Neuronal stem cell (in vitro differentiated cells): ENCODE results near the gene NRSN2.

Source experiments
- DNase-seq: peaks from one replicate; pipeline ENCODE4 v3.0.0-alpha.2; 2013; ENCODE audit warnings: low spot score
- H2AFZ ChIP-seq: one replicate; pipeline ENCODE4 v1.6.1; 2013; ENCODE audit warnings: mild to moderate bottlenecking, low read length, inconsistent platforms
- H2AK5ac ChIP-seq: 2 replicates; pipeline ENCODE4 v1.6.1; 2013; ENCODE audit warnings: low read depth, mild to moderate bottlenecking, inconsistent platforms, low read length, moderate library complexity, mixed read lengths
- H2BK120ac ChIP-seq: 2 replicates; pipeline ENCODE4 v1.6.1; 2013; ENCODE audit warnings: low read depth, mild to moderate bottlenecking, inconsistent platforms, low read length, moderate library complexity, mixed read lengths
- H2BK12ac ChIP-seq: one replicate; pipeline ENCODE4 v1.6.1; 2013; ENCODE audit warnings: low read length, inconsistent platforms
- H2BK15ac ChIP-seq: 2 replicates; pipeline ENCODE4 v1.6.1; 2013; ENCODE audit warnings: mild to moderate bottlenecking, low read length, inconsistent platforms, mixed read lengths
- H2BK5ac ChIP-seq: one replicate; pipeline ENCODE4 v1.6.1; 2013; ENCODE audit warnings: inconsistent platforms, mild to moderate bottlenecking, low read length, moderate library complexity
- H3K14ac ChIP-seq: one replicate; pipeline ENCODE4 v1.6.1; 2013; ENCODE audit warnings: low read length, inconsistent platforms
- H3K18ac ChIP-seq: 2 replicates; pipeline ENCODE4 v1.6.1; 2013; ENCODE audit warnings: low read length, inconsistent platforms
- H3K23ac ChIP-seq: 2 replicates; pipeline ENCODE4 v1.6.1; 2013; ENCODE audit warnings: low read depth, mild to moderate bottlenecking, mixed read lengths, low read length, inconsistent platforms; ENCODE audit not compliant: poor library complexity
- H3K27ac ChIP-seq: replicated peaks from 3 replicates; pipeline ENCODE4 v1.5.1; 2013; ENCODE audit warnings: low read length, inconsistent platforms
- H3K27me3 ChIP-seq, 3 experiments: 2 replicates each; pipeline ENCODE4 v1.6.1; 2013; ENCODE audit warnings: low read length in 3 of 3, mild to moderate bottlenecking in 2 of 3, inconsistent platforms in 1 of 3, low read depth in 1 of 3, mixed read lengths in 1 of 3, moderate library complexity in 1 of 3; ENCODE audit not compliant: control insufficient read depth in 3 of 3, insufficient read depth in 3 of 3
- H3K36me3 ChIP-seq, 2 donors: replicated peaks in 1 of 2; 2 replicates each; pipeline ENCODE4 v1.6.1; 2013; ENCODE audit warnings: low read length in 2 of 2; ENCODE audit not compliant: control insufficient read depth in 2 of 2, insufficient read depth in 2 of 2
- H3K4ac ChIP-seq: 2 replicates; pipeline ENCODE4 v1.6.1; 2013; ENCODE audit warnings: inconsistent platforms, mild to moderate bottlenecking, low read length, moderate library complexity
- H3K4me1 ChIP-seq, 2 donors: 1 replicate in 1 of 2; 2 replicates in 1 of 2; pipeline ENCODE4 v1.6.1; 2013; ENCODE audit warnings: low read length in 2 of 2, low read depth in 1 of 2; ENCODE audit not compliant: control insufficient read depth in 2 of 2, insufficient read depth in 1 of 2
- H3K4me2 ChIP-seq: one replicate; pipeline ENCODE4 v1.6.1; 2013; ENCODE audit warnings: mild to moderate bottlenecking, low read length, inconsistent platforms; ENCODE audit not compliant: insufficient read depth, poor library complexity, severe bottlenecking
- H3K4me3 ChIP-seq, 2 donors: 2 replicates each; pipeline ENCODE4 v1.5.1; 2013; ENCODE audit warnings: low read length in 2 of 2, mild to moderate bottlenecking in 2 of 2, inconsistent platforms in 1 of 2, moderate library complexity in 1 of 2
- H3K79me1 ChIP-seq: one replicate; pipeline ENCODE4 v1.6.1; 2013; ENCODE audit warnings: low read depth, mild to moderate bottlenecking, inconsistent platforms, low read length, moderate library complexity
- H3K9ac ChIP-seq: one replicate; pipeline ENCODE4 v1.6.1; 2013; ENCODE audit warnings: mild to moderate bottlenecking, low read depth, low read length, inconsistent platforms; ENCODE audit not compliant: poor library complexity
- H3K9me3 ChIP-seq, 2 donors: replicated peaks in 1 of 2; 2 replicates each; pipeline versions ENCODE3 to v1.6.1; 2013; ENCODE audit warnings: low read length in 2 of 2, mild to moderate bottlenecking in 2 of 2, inconsistent platforms in 1 of 2, low read depth in 1 of 2, mixed read lengths in 1 of 2, moderate library complexity in 1 of 2; ENCODE audit not compliant: control insufficient read depth in 2 of 2, insufficient read depth in 1 of 2
- H4K8ac ChIP-seq: one replicate; pipeline ENCODE4 v1.6.1; 2013; ENCODE audit warnings: low read depth, mild to moderate bottlenecking, inconsistent platforms, low read length, moderate library complexity
- H4K91ac ChIP-seq: one replicate; pipeline ENCODE4 v1.6.1; 2013; ENCODE audit warnings: low read length, low read depth, mild to moderate bottlenecking, inconsistent platforms; ENCODE audit not compliant: poor library complexity
- WGBS, 2 donors: extraction: QIAGEN DNeasy Blood & Tissue Kit; methylation state at CpG; one replicate each; pipeline ENCODE4 v1.1.7; 2013; ENCODE audit warnings: missing lambda C conversion rate in 2 of 2, mixed read lengths in 1 of 2; ENCODE audit not compliant: insufficient read length in 2 of 2, insufficient replicate concordance in 1 of 2; ENCODE audit errors: extremely low coverage in 2 of 2; 5-methylcytosine and 5-hydroxymethylcytosine counted together

The NRSN2 gene

DNA sequence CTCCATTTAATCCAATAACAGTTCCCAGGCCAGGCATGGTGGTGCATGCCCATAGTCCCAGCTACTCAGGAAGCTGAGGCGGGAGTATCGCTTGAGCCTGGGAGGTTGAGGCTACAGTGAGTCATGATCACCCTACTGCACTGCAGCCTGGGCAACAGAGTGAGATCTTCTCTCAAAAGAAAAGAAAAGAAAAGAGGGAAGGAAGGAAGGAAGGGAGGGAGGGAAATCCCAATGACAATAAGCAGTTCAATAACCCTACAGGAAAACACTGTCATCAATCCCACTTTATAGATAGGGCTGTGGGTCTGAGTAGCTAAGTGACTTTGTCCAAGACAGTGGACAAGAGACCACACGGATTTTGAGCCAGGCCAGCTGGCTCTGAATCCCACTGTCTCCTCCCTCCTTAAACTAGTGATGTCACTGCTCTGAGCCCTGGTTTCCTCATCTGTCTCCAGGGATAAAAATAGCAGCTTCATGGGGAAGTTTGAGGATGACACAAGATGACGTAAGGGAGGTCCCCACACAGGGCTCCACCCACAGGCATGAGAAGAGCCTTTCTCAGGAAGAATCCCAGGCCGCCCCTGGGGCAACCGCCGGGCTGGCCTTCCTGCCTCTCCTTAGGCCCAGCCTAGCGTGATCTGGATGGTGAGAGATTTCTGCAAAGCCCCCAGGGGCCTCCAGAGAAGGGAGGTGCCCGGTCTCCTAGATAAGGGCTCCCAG is 26.4 kb downstream of the NRSN2 start:
- H2BK12ac ChIP-seq = no peak overlapping the region
- no peak overlapping the region for H2BK120ac ChIP-seq
- no peak overlapping the region for H3K14ac ChIP-seq
- H3K79me1 ChIP-seq = no peaks in the 10 kb centered on the region
- peaks cover 0 to 7% (median 0%) of the 10 kb centered on the region in 3 experiments for H3K27me3 ChIP-seq
- no peak overlapping the region for H4K8ac ChIP-seq
- H3K27ac ChIP-seq = no peak overlapping the region
- H2BK5ac ChIP-seq = no peak overlapping the region
- no CpG with 5 or more reads among the region's 9 CpGs for WGBS, 2 donors
- no peak overlapping the region for H3K4ac ChIP-seq
- no peak for DNase-seq
- H2AFZ ChIP-seq = peak overlapping the region; percentile 44
- no peak overlapping the region for H3K9ac ChIP-seq
- no peak overlapping the region for H3K4me3 ChIP-seq
- no peak overlapping the region for H4K91ac ChIP-seq
- H2AK5ac ChIP-seq = no peak overlapping the region
- H3K4me2 ChIP-seq = no peak overlapping the region
- no peak overlapping the region for H2BK15ac ChIP-seq
- H3K9me3 ChIP-seq = no peaks in the 10 kb centered on the region
- no peaks in the 10 kb centered on the region for H3K36me3 ChIP-seq
- no peak overlapping the region for H3K23ac ChIP-seq
- no peak overlapping the region for H3K18ac ChIP-seq
- H3K4me1 ChIP-seq = peaks cover 2 to 4% of the 10 kb centered on the region in 2 donors

DNA sequence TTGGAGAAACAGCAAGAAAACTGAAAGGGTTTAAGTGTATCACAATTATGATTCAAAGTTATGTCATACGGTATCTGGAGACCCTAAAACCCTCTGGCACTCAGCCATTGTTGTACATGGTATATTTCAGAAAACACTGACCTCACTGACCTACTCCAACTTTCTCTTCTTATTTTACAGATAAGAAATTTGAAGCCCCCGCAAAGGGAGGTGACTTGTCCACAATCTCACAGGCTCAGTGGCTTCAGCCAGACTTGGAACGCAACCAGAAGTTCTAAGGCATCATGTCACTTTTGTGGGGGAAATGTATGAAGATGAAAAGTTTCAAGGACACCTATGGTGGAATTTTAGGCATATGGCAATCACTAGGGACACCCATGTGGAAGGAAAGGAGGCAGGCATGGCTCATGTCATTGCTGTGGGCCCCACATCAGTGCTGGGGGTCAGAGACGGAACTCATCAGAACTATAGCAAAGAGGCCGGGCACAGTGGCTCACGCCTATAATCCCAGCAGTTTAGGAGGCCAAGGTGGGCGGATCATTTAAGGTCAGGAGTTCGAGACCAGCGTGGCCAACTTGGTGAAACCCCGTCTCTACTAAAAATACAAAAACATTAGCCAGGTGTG is 28.5 kb downstream of the NRSN2 start:
- H3K4me1 ChIP-seq = peaks cover 2 to 4% of the 10 kb centered on the region in 2 donors
- H3K23ac ChIP-seq = no peak overlapping the region
- no peak overlapping the region for H2AK5ac ChIP-seq
- no peak overlapping the region for H2BK15ac ChIP-seq
- no peak overlapping the region for H3K14ac ChIP-seq
- DNase-seq = no peak
- no CpG with 5 or more reads among the region's 10 CpGs for WGBS, 2 donors
- H3K4me3 ChIP-seq = peak overlapping the region in 1 of 2 donors; percentile 28
- no peak overlapping the region for H3K4ac ChIP-seq
- no peak overlapping the region for H4K91ac ChIP-seq
- no peak overlapping the region for H2BK12ac ChIP-seq
- H3K18ac ChIP-seq = no peak overlapping the region
- no peaks in the 10 kb centered on the region for H3K9me3 ChIP-seq
- no peak overlapping the region for H3K4me2 ChIP-seq
- no peak overlapping the region for H3K27ac ChIP-seq
- H3K9ac ChIP-seq = no peak overlapping the region
- H2AFZ ChIP-seq = no peak overlapping the region
- H3K36me3 ChIP-seq = no peaks in the 10 kb centered on the region
- no peaks in the 10 kb centered on the region for H3K79me1 ChIP-seq
- H3K27me3 ChIP-seq = peaks cover 0 to 8% (median 0%) of the 10 kb centered on the region in 3 experiments
- H2BK5ac ChIP-seq = no peak overlapping the region
- H4K8ac ChIP-seq = no peak overlapping the region
- H2BK120ac ChIP-seq = no peak overlapping the region

DNA sequence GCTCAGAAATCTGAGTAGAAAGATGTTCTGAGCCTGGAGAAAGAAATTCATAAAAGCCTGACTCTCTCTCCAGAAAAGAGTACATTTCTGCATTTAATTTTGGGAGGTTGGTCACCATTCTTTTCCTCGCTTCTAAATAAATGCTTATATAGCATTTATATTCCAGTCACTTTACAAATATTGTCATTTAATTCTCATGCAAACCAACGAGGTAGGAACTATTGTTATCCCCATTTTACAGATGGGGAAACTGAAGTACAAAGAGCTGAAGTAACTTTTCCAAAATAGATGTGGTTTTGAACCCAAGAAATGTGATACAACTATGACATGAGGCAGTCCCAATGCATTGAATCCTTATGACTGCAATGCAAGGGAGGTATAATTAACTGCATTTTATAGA is 29.2 kb downstream of the NRSN2 start:
- H3K79me1 ChIP-seq = no peaks in the 10 kb centered on the region
- no peak overlapping the region for H3K27ac ChIP-seq
- no peak overlapping the region for H2BK5ac ChIP-seq
- no peak overlapping the region for H2BK15ac ChIP-seq
- no peak overlapping the region for H2AFZ ChIP-seq
- no peaks in the 10 kb centered on the region for H3K9me3 ChIP-seq
- no peak overlapping the region for H3K23ac ChIP-seq
- WGBS, 2 donors = no CpG with 5 or more reads among the region's 2 CpGs
- DNase-seq = no peak
- no peak overlapping the region for H3K18ac ChIP-seq
- no peak overlapping the region for H2BK12ac ChIP-seq
- no peak overlapping the region for H2AK5ac ChIP-seq
- no peak overlapping the region for H4K91ac ChIP-seq
- H3K9ac ChIP-seq = no peak overlapping the region
- no peak overlapping the region for H4K8ac ChIP-seq
- no peak overlapping the region for H2BK120ac ChIP-seq
- no peak overlapping the region for H3K4me3 ChIP-seq
- H3K14ac ChIP-seq = no peak overlapping the region
- H3K27me3 ChIP-seq = peaks cover 0 to 8% (median 2%) of the 10 kb centered on the region in 3 experiments
- H3K4me1 ChIP-seq = peaks cover 2 to 4% of the 10 kb centered on the region in 2 donors
- no peak overlapping the region for H3K4ac ChIP-seq
- H3K36me3 ChIP-seq = no peaks in the 10 kb centered on the region
- H3K4me2 ChIP-seq = no peak overlapping the region

GRCh38 chr20:376750-377149 is 29.8 kb downstream of the NRSN2 start:
- no peak overlapping the region for H2AFZ ChIP-seq
- no peak overlapping the region for H3K27ac ChIP-seq
- H3K27me3 ChIP-seq = peaks cover 2 to 9% (median 8%) of the 10 kb centered on the region in 3 experiments
- no peak overlapping the region for H3K14ac ChIP-seq
- H2BK12ac ChIP-seq = no peak overlapping the region
- no peaks in the 10 kb centered on the region for H3K9me3 ChIP-seq
- no peak overlapping the region for H3K18ac ChIP-seq
- H4K8ac ChIP-seq = no peak overlapping the region
- H3K36me3 ChIP-seq = no peaks in the 10 kb centered on the region
- DNase-seq = no peak
- no peak overlapping the region for H2BK5ac ChIP-seq
- no peak overlapping the region for H3K4ac ChIP-seq
- no peak overlapping the region for H3K23ac ChIP-seq
- no peak overlapping the region for H2BK15ac ChIP-seq
- peaks cover 0 to 4% of the 10 kb centered on the region in 2 donors for H3K4me1 ChIP-seq
- no peak overlapping the region for H3K4me3 ChIP-seq
- no peak overlapping the region for H2AK5ac ChIP-seq
- no CpG with 5 or more reads among the region's 2 CpGs for WGBS, 2 donors
- H3K9ac ChIP-seq = no peak overlapping the region
- H4K91ac ChIP-seq = no peak overlapping the region
- no peak overlapping the region for H3K4me2 ChIP-seq
- no peaks in the 10 kb centered on the region for H3K79me1 ChIP-seq
- H2BK120ac ChIP-seq = no peak overlapping the region
